CD14-positive monocyte (primary cell): ENCODE results near the gene BAG3. TPM values are rescaled to one million over a fixed set of nuclear protein-coding genes. Genes with fewer than 3 reads are reported as not detected.

Experiments used
- DNase-seq, 3 donors: peaks; one replicate each; pipeline ENCODE4 v3.0.0-alpha.2; 2011 to 2022
- H2AFZ ChIP-seq: 2 replicates; pipeline ENCODE4 v1.6.0; 2012; ENCODE audit warnings: mild to moderate bottlenecking, low read depth, low read length, inconsistent platforms; ENCODE audit not compliant: insufficient read depth, poor library complexity, severe bottlenecking
- H3K27ac ChIP-seq, 2 donors: 1 replicate in 1 of 2; 2 replicates in 1 of 2; pipeline ENCODE4 v1.5.1; 2012 to 2013; ENCODE audit warnings: low read length in 2 of 2, control low read depth in 1 of 2, inconsistent platforms in 1 of 2, low read depth in 1 of 2, mild to moderate bottlenecking in 1 of 2
- H3K27me3 ChIP-seq, 2 donors: one replicate each; pipeline versions ENCODE4 v1.6.0 to v1.6.1; 2011 to 2013; ENCODE audit warnings: low read length in 2 of 2; ENCODE audit not compliant: control insufficient read depth in 2 of 2, insufficient read depth in 2 of 2
- H3K36me3 ChIP-seq, 2 donors: replicated peaks in 1 of 2; 1 replicate in 1 of 2; 2 replicates in 1 of 2; pipeline versions ENCODE4 v1.5.1 to v1.6.1; 2012 to 2013; ENCODE audit warnings: low read length in 2 of 2, control low read depth in 1 of 2, inconsistent platforms in 1 of 2, mild to moderate bottlenecking in 1 of 2; ENCODE audit not compliant: insufficient read depth in 2 of 2, control insufficient read depth in 1 of 2
- H3K4me1 ChIP-seq, 2 donors: 1 replicate in 1 of 2; 2 replicates in 1 of 2; pipeline versions ENCODE4 v1.5.1 to v1.6.1; 2012 to 2013; ENCODE audit warnings: low read length in 2 of 2, control low read depth in 1 of 2, inconsistent platforms in 1 of 2, mild to moderate bottlenecking in 1 of 2, moderate library complexity in 1 of 2; ENCODE audit not compliant: insufficient read depth in 2 of 2, control insufficient read depth in 1 of 2
- H3K4me2 ChIP-seq: replicated peaks from 2 replicates; pipeline ENCODE3; 2012; ENCODE audit warnings: low read length, moderate library complexity, mild to moderate bottlenecking; ENCODE audit not compliant: poor library complexity, severe bottlenecking; ENCODE audit errors: extremely low read depth
- H3K4me3 ChIP-seq, 3 experiments: fragments of 200-600 bp in 1 of 3; sonication (generic) in 1 of 3; replicated peaks in 1 of 3; 1 replicate in 2 of 3; 2 replicates in 1 of 3; pipeline ENCODE4 v1.5.1; 2011 to 2013; ENCODE audit warnings: low read length in 3 of 3, mild to moderate bottlenecking in 3 of 3, control low read depth in 2 of 3, low read depth in 2 of 3, inconsistent platforms in 1 of 3, moderate library complexity in 1 of 3
- H3K79me2 ChIP-seq: 2 replicates; pipeline ENCODE4 v1.6.0; 2012; ENCODE audit warnings: mild to moderate bottlenecking, control low read depth, inconsistent platforms, low read length, moderate library complexity; ENCODE audit not compliant: insufficient read depth
- H3K9ac ChIP-seq: 2 replicates; pipeline ENCODE4 v1.6.0; 2017; ENCODE audit warnings: low read length, mild to moderate bottlenecking; ENCODE audit not compliant: insufficient read depth, poor library complexity, severe bottlenecking
- H3K9me3 ChIP-seq, 2 donors: replicated peaks in 1 of 2; 1 replicate in 1 of 2; 2 replicates in 1 of 2; pipeline versions ENCODE4 v1.5.1 to v1.6.1; 2012 to 2013; ENCODE audit warnings: low read length in 2 of 2, control low read depth in 1 of 2; ENCODE audit not compliant: control insufficient read depth in 1 of 2, insufficient read depth in 1 of 2
- H4K20me1 ChIP-seq: 2 replicates; pipeline ENCODE4 v1.6.0; 2012; ENCODE audit warnings: mild to moderate bottlenecking, low read length, control low read depth, moderate library complexity; ENCODE audit not compliant: insufficient read depth
- H3K27ac Mint-ChIP-seq, 7 donors: one replicate each; pipeline ENCODE4 v1.8.0; 2020; ENCODE audit warnings: mild to moderate bottlenecking in 7 of 7, mixed read lengths in 7 of 7, moderate library complexity in 6 of 7, inconsistent platforms in 2 of 7
- H3K27me3 Mint-ChIP-seq, 3 donors: one replicate each; pipeline ENCODE4 v1.8.0; 2021 to 2022; ENCODE audit warnings: low read depth in 3 of 3, mild to moderate bottlenecking in 3 of 3, mixed read lengths in 3 of 3, moderate library complexity in 3 of 3, inconsistent platforms in 1 of 3
- H3K36me3 Mint-ChIP-seq, 2 donors: one replicate each; pipeline ENCODE4 v1.8.0; 2020; ENCODE audit warnings: mixed read lengths in 2 of 2, inconsistent platforms in 1 of 2, mild to moderate bottlenecking in 1 of 2
- H3K4me1 Mint-ChIP-seq: one replicate; pipeline ENCODE4 v1.8.0; 2020; ENCODE audit warnings: mild to moderate bottlenecking, mixed read lengths
- H3K4me3 Mint-ChIP-seq, 2 donors: one replicate each; pipeline ENCODE4 v1.8.0; 2020; ENCODE audit warnings: mild to moderate bottlenecking in 2 of 2, mixed read lengths in 2 of 2, moderate library complexity in 1 of 2
- H3K9me3 Mint-ChIP-seq, 7 donors: one replicate each; pipeline ENCODE4 v1.8.0; 2020 to 2022; ENCODE audit warnings: mixed read lengths in 7 of 7, mild to moderate bottlenecking in 6 of 7, moderate library complexity in 6 of 7, inconsistent platforms in 2 of 7
- WGBS: methylation state at CpG from one replicate; pipeline ENCODE4 v1.1.5; 2013; ENCODE audit warnings: missing lambda C conversion rate; ENCODE audit not compliant: insufficient coverage; 5-methylcytosine and 5-hydroxymethylcytosine counted together
- intact Hi-C, 2 donors: fragments of 100-400 bp; cut with micrococcal nuclease; formaldehyde crosslinking; loops; one replicate each; pipeline versions ENCODE4 v1.15.0 to v1.15.1; 2023
- polyA plus RNA-seq, 3 donors: library from polyadenylated mRNA; depleted of rRNA in 1 of 3; unstranded in 2 of 3; stranded (reverse) in 1 of 3; fragments of 300-500 nt in 2 of 3; fragments of >200 nt in 1 of 3; fragmentation: Illumina TruSeq in 2 of 3; gene quantifications; 1 replicate in 2 of 3; 2 replicates in 1 of 3; pipeline ENCODE4 v1.2.3, GENCODE V29; 2012 to 2021
- TF ChIP-seq, protein P1 (sequence below): fragments of 200-600 bp; IDR thresholded peaks from one replicate; pipeline ENCODE4 v1.8.0; 2022; ENCODE audit warnings: antibody characterized with exemption, mild to moderate bottlenecking

BAG3 gene
- polyA plus RNA-seq, 3 donors, result 1.0 to 10.2 (median 2.8) TPM

DNA sequence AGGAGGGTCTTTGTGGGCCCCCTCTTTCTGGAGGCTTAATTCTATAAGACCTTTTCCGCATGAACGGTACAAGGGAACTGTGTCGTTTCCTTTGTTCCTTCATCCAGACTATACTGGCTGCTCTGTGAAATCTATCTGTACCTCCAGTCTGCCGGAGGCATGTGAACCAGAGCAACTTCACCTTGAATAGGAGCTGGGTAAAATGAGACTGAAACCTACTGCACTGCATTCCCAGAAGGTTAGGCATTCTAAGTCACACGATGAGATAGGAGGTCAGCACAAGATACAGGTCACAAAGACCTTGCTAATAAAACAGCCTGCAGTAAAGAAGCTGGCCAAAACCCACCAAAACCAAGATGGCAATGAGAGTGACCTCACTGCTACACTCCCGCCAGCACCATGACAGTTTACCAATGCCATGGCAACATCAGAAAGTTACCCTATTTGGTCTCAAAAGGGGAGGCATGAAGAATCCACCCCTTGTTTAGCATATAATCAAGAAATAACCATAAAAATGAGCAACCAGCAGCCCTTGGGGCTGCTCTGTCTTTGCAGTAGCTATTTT is 37.9 kb downstream of the BAG3 start:
- H3K36me3 ChIP-seq, result no peaks in the 10 kb centered on the region
- no peaks in the 10 kb centered on the region for H3K79me2 ChIP-seq
- no peak overlapping the region for H2AFZ ChIP-seq
- H3K4me2 ChIP-seq, result no peak overlapping the region
- intact Hi-C loops, result loop anchor here (5.0 to 10.0 kb wide), 3 partner anchors 37 to 168 kb away; partner anchors contain the start of gene BAG3 (in 1 of the 2)
- Mint-ChIP-seq H3K36me3 (no peaks in the 10 kb centered on the region), H3K4me1 (peaks cover 17% of the 10 kb centered on the region), H3K27ac (no peak overlapping the region), H3K4me3 (no peak overlapping the region), H3K9me3 (no peaks in the 10 kb centered on the region), H3K27me3 (peaks cover 7% of the 10 kb centered on the region in 3 donors)
- DNase-seq, result no peak
- H3K9me3 ChIP-seq, result no peaks in the 10 kb centered on the region
- no peak overlapping the region for H3K27ac ChIP-seq
- H3K9ac ChIP-seq, result no peak overlapping the region
- no peak overlapping the region for H3K4me3 ChIP-seq
- WGBS, result 90% methylated on average over 2 of the region's 6 CpGs
- TF ChIP-seq, protein P1, sequence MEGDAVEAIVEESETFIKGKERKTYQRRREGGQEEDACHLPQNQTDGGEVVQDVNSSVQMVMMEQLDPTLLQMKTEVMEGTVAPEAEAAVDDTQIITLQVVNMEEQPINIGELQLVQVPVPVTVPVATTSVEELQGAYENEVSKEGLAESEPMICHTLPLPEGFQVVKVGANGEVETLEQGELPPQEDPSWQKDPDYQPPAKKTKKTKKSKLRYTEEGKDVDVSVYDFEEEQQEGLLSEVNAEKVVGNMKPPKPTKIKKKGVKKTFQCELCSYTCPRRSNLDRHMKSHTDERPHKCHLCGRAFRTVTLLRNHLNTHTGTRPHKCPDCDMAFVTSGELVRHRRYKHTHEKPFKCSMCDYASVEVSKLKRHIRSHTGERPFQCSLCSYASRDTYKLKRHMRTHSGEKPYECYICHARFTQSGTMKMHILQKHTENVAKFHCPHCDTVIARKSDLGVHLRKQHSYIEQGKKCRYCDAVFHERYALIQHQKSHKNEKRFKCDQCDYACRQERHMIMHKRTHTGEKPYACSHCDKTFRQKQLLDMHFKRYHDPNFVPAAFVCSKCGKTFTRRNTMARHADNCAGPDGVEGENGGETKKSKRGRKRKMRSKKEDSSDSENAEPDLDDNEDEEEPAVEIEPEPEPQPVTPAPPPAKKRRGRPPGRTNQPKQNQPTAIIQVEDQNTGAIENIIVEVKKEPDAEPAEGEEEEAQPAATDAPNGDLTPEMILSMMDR, result no peak
- no peaks in the 10 kb centered on the region for H3K27me3 ChIP-seq
- peaks cover 11 to 15% of the 10 kb centered on the region in 2 donors for H3K4me1 ChIP-seq
- H4K20me1 ChIP-seq, result no peaks in the 10 kb centered on the region

DNA sequence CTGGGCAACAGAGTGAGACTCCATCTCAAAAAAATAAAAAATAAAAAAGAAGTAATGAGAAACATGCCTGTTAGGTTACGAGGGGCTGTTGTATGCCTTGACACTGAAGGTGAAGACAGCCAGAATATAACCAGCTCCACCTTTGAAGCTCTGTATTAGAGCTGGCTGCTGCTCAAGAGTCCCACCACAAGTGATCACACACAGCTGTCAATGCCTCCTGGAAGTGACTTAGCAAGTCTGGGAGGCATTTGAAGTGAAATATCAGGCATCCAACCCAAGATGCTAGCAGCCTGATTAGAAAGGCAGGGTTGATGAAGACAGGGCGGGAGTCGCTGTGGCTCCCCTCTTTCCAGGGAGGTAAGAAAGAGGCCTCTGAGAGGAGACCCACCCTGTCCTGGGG is 40.5 kb downstream of the BAG3 start:
- Histone ChIP-seq H3K27me3 (no peaks in the 10 kb centered on the region), H2AFZ (no peak overlapping the region), H3K27ac (no peak overlapping the region), H3K4me1 (peaks cover 9 to 11% of the 10 kb centered on the region in 2 donors), H3K79me2 (no peaks in the 10 kb centered on the region), H3K4me2 (no peak overlapping the region), H3K9ac (no peak overlapping the region), H3K4me3 (no peak overlapping the region), H3K9me3 (no peaks in the 10 kb centered on the region), H3K36me3 (no peaks in the 10 kb centered on the region), H4K20me1 (no peaks in the 10 kb centered on the region)
- TF ChIP-seq, protein P1, result no peak
- WGBS, result 67% methylated on average over 2 of the region's 3 CpGs
- DNase-seq, result no peak
- H3K9me3 Mint-ChIP-seq, result no peaks in the 10 kb centered on the region
- H3K4me1 Mint-ChIP-seq, result peaks cover 15% of the 10 kb centered on the region
- H3K4me3 Mint-ChIP-seq, result no peak overlapping the region
- H3K27me3 Mint-ChIP-seq, result peaks cover 7 to 13% (median 11%) of the 10 kb centered on the region in 3 donors
- intact Hi-C loops, result no loop called here
- no peaks in the 10 kb centered on the region for H3K36me3 Mint-ChIP-seq
- no peak overlapping the region for H3K27ac Mint-ChIP-seq
